SK-N-SH treated with all-trans-retinoic acid at 6 μM for 48 hours (cell line): ENCODE measurements around the gene IMPA2.

Experiments used
- ATAC-seq: fragments of 200-7000 bp; cut with Tn5 transposase; 3 replicates; pipeline ENCODE4 v1.9.1; 2020; ENCODE audit warnings: mild to moderate bottlenecking, moderate library complexity
- BACH2 ChIP-seq: fragments of 250-450 bp; sonication (Bioruptor Pico); IDR thresholded peaks from 2 replicates; pipeline ENCODE4 v1.9.0; 2021; ENCODE audit warnings: mild to moderate bottlenecking, borderline replicate concordance
- CSDC2 ChIP-seq: fragments of 250-450 bp; sonication (Bioruptor Pico); IDR thresholded peaks from 2 replicates; pipeline ENCODE4 v1.5.0; 2020; ENCODE audit warnings: mild to moderate bottlenecking, moderate library complexity
- ESRRG ChIP-seq: fragments of 250-450 bp; sonication (Bioruptor Pico); IDR thresholded peaks from 2 replicates; pipeline ENCODE4 v1.6.1; 2021; ENCODE audit warnings: mild to moderate bottlenecking
- GLIS3 ChIP-seq: fragments of 250-450 bp; sonication (Bioruptor Pico); IDR thresholded peaks from 2 replicates; pipeline ENCODE4 v1.5.0; 2020; ENCODE audit warnings: mild to moderate bottlenecking, moderate library complexity
- ISL1 ChIP-seq: fragments of 250-450 bp; sonication (Bioruptor Pico); IDR thresholded peaks from 2 replicates; pipeline ENCODE4 v2.1.2; 2022; ENCODE audit warnings: mild to moderate bottlenecking, moderate library complexity
- OSR1 ChIP-seq: fragments of 250-450 bp; sonication (Bioruptor Pico); IDR thresholded peaks from 2 replicates; pipeline ENCODE4 v1.8.0; 2022; ENCODE audit warnings: moderate library complexity, mild to moderate bottlenecking, inconsistent platforms
- PPARA ChIP-seq: fragments of 250-450 bp; sonication (Bioruptor Pico); IDR thresholded peaks from 2 replicates; pipeline ENCODE4 v1.5.0; 2020; ENCODE audit warnings: mild to moderate bottlenecking, borderline replicate concordance
- RARB ChIP-seq: fragments of 250-450 bp; sonication (Bioruptor Pico); IDR thresholded peaks from 2 replicates; pipeline ENCODE4 v1.8.0; 2021; ENCODE audit warnings: mild to moderate bottlenecking, moderate library complexity
- SNAI2 ChIP-seq: fragments of 250-450 bp; sonication (Bioruptor Pico); IDR thresholded peaks from 2 replicates; pipeline ENCODE4 v1.5.0; 2020; ENCODE audit warnings: mild to moderate bottlenecking, moderate library complexity
- TCF4 ChIP-seq: fragments of 250-450 bp; sonication (Bioruptor Pico); IDR thresholded peaks from 2 replicates; pipeline ENCODE4 v1.8.0; 2021; ENCODE audit warnings: mild to moderate bottlenecking, moderate library complexity, borderline replicate concordance
- TOX ChIP-seq: fragments of 250-450 bp; sonication (Bioruptor Pico); IDR thresholded peaks from 2 replicates; pipeline ENCODE4 v1.8.0; 2021; ENCODE audit warnings: mild to moderate bottlenecking, moderate library complexity, borderline replicate concordance
- ZFP3 ChIP-seq: fragments of 250-450 bp; sonication (Bioruptor Pico); IDR thresholded peaks from 2 replicates; pipeline ENCODE4 v1.5.0; 2020; ENCODE audit warnings: mild to moderate bottlenecking, moderate library complexity
- ZFP30 ChIP-seq: fragments of 450-650 bp; formaldehyde crosslinking; IDR thresholded peaks from 2 replicates; pipeline ENCODE4 v1.5.0; 2022; ENCODE audit warnings: mild to moderate bottlenecking, moderate library complexity
- ZNF565 ChIP-seq: fragments of 450-650 bp; formaldehyde crosslinking; conservative IDR thresholded peaks from 2 replicates; pipeline ENCODE4 v1.5.0; 2020; ENCODE audit warnings: low read depth, mild to moderate bottlenecking, moderate library complexity
- ZNF70 ChIP-seq: fragments of 450-650 bp; formaldehyde crosslinking; IDR thresholded peaks from 2 replicates; pipeline ENCODE4 v1.5.0; 2020; ENCODE audit warnings: mild to moderate bottlenecking, moderate library complexity
- ZNF8 ChIP-seq: fragments of 450-650 bp; formaldehyde crosslinking; IDR thresholded peaks from 2 replicates; pipeline ENCODE4 v1.5.0; 2020; ENCODE audit warnings: mild to moderate bottlenecking, moderate library complexity
- TF ChIP-seq, protein P1 (sequence below): fragments of 250-450 bp; sonication (Bioruptor Pico); IDR thresholded peaks from 2 replicates; pipeline ENCODE4 v1.8.0; 2020; ENCODE audit warnings: mild to moderate bottlenecking, moderate library complexity, borderline replicate concordance
- TF ChIP-seq, protein P2 (sequence below): fragments of 250-450 bp; sonication (Bioruptor Pico); IDR thresholded peaks from 2 replicates; pipeline ENCODE4 v1.5.0; 2020; ENCODE audit warnings: mild to moderate bottlenecking, moderate library complexity
- TF ChIP-seq, protein P3 (sequence below): fragments of 250-450 bp; sonication (Bioruptor Pico); IDR thresholded peaks from 2 replicates; pipeline ENCODE4 v1.8.0; 2021; ENCODE audit warnings: low read depth, mild to moderate bottlenecking, moderate library complexity, borderline replicate concordance
- TF ChIP-seq, protein P4 (sequence below): fragments of 250-450 bp; sonication (Bioruptor Pico); IDR thresholded peaks from 2 replicates; pipeline ENCODE4 v1.5.1; 2020; ENCODE audit warnings: low read depth, mild to moderate bottlenecking, moderate library complexity

Gene IMPA2

DNA sequence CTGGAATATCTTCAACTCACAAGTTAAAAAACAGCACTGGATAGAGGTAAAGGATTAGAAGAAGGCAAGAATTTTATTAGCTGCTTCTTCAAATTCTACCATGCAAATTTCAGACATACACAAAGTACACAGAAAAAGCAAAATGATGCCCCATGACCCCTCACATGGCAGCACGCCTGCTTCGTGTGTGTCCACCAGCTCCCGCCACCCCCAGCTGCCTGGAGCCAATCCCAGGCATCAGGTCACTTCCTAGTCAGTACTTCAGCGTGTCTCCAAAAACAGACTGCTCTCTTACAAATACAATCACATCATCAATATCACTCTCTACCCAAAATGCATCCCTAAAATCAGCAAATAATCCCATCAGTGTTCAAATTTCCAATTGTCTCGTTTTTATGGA is 35.8 kb downstream of the IMPA2 start:
- TF ChIP-seq ZNF565 (no peak), TOX (CRISPR knock-in tag) (no peak), OSR1 (CRISPR knock-in tag) (no peak), CSDC2 (CRISPR knock-in tag) (no peak), ISL1 (CRISPR knock-in tag) (no peak), GLIS3 (CRISPR knock-in tag) (no peak), ZNF8 (CRISPR knock-in tag) (no peak), BACH2 (CRISPR knock-in tag) (no peak), ZFP30 (no peak), ESRRG (CRISPR knock-in tag) (no peak), PPARA (CRISPR knock-in tag) (no peak), ZNF70 (no peak), TCF4 (CRISPR knock-in tag) (no peak), ZFP3 (no peak), RARB (no peak)
- TF ChIP-seq, protein P1, sequence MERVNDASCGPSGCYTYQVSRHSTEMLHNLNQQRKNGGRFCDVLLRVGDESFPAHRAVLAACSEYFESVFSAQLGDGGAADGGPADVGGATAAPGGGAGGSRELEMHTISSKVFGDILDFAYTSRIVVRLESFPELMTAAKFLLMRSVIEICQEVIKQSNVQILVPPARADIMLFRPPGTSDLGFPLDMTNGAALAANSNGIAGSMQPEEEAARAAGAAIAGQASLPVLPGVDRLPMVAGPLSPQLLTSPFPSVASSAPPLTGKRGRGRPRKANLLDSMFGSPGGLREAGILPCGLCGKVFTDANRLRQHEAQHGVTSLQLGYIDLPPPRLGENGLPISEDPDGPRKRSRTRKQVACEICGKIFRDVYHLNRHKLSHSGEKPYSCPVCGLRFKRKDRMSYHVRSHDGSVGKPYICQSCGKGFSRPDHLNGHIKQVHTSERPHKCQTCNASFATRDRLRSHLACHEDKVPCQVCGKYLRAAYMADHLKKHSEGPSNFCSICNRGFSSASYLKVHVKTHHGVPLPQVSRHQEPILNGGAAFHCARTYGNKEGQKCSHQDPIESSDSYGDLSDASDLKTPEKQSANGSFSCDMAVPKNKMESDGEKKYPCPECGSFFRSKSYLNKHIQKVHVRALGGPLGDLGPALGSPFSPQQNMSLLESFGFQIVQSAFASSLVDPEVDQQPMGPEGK (CRISPR knock-in tag), result no peak
- TF ChIP-seq, protein P2, sequence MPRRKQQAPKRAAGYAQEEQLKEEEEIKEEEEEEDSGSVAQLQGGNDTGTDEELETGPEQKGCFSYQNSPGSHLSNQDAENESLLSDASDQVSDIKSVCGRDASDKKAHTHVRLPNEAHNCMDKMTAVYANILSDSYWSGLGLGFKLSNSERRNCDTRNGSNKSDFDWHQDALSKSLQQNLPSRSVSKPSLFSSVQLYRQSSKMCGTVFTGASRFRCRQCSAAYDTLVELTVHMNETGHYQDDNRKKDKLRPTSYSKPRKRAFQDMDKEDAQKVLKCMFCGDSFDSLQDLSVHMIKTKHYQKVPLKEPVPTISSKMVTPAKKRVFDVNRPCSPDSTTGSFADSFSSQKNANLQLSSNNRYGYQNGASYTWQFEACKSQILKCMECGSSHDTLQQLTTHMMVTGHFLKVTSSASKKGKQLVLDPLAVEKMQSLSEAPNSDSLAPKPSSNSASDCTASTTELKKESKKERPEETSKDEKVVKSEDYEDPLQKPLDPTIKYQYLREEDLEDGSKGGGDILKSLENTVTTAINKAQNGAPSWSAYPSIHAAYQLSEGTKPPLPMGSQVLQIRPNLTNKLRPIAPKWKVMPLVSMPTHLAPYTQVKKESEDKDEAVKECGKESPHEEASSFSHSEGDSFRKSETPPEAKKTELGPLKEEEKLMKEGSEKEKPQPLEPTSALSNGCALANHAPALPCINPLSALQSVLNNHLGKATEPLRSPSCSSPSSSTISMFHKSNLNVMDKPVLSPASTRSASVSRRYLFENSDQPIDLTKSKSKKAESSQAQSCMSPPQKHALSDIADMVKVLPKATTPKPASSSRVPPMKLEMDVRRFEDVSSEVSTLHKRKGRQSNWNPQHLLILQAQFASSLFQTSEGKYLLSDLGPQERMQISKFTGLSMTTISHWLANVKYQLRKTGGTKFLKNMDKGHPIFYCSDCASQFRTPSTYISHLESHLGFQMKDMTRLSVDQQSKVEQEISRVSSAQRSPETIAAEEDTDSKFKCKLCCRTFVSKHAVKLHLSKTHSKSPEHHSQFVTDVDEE (CRISPR knock-in tag), result no peak
- TF ChIP-seq, protein P3, sequence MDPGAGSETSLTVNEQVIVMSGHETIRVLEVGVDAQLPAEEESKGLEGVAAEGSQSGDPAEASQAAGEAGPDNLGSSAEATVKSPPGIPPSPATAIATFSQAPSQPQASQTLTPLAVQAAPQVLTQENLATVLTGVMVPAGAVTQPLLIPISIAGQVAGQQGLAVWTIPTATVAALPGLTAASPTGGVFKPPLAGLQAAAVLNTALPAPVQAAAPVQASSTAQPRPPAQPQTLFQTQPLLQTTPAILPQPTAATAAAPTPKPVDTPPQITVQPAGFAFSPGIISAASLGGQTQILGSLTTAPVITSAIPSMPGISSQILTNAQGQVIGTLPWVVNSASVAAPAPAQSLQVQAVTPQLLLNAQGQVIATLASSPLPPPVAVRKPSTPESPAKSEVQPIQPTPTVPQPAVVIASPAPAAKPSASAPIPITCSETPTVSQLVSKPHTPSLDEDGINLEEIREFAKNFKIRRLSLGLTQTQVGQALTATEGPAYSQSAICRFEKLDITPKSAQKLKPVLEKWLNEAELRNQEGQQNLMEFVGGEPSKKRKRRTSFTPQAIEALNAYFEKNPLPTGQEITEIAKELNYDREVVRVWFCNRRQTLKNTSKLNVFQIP (CRISPR knock-in tag), result no peak
- TF ChIP-seq, protein P4, sequence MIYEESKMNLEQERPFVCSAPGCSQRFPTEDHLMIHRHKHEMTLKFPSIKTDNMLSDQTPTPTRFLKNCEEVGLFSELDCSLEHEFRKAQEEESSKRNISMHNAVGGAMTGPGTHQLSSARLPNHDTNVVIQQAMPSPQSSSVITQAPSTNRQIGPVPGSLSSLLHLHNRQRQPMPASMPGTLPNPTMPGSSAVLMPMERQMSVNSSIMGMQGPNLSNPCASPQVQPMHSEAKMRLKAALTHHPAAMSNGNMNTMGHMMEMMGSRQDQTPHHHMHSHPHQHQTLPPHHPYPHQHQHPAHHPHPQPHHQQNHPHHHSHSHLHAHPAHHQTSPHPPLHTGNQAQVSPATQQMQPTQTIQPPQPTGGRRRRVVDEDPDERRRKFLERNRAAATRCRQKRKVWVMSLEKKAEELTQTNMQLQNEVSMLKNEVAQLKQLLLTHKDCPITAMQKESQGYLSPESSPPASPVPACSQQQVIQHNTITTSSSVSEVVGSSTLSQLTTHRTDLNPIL, result no peak
- ATAC-seq, result no peak

DNA sequence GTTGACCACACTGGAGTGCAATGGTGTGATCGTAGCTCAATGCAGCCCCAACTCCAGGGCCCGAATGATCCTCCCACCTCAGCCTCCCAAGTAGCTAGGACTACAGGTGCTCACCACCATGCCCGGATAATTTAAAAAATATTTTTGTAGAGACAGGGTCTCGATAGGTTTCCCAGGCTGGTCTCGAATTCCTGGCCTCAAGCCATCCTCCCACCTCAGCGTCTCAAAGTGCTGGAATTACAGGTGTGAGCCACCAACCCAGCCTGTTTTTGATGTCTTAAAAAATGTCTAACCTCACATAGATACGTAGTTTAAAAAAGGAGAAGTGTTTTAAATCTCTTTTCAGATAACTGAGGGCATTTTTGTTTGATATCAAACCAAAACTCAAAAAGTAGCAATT is 37.6 kb downstream of the IMPA2 start:
- no peak for TF ChIP-seq GLIS3 (CRISPR knock-in tag)
- no peak for TF ChIP-seq TOX (CRISPR knock-in tag)
- no peak for TF ChIP-seq RARB
- no peak for TF ChIP-seq BACH2 (CRISPR knock-in tag)
- no peak for TF ChIP-seq SNAI2 (CRISPR knock-in tag)
- TF ChIP-seq ZNF8 (CRISPR knock-in tag), result no peak
- TF ChIP-seq, protein P4, result no peak
- TF ChIP-seq, protein P2 (CRISPR knock-in tag), result no peak
- TF ChIP-seq ZFP30, result no peak
- TF ChIP-seq, protein P3 (CRISPR knock-in tag), result no peak
- no peak for TF ChIP-seq OSR1 (CRISPR knock-in tag)
- TF ChIP-seq ESRRG (CRISPR knock-in tag), result no peak
- TF ChIP-seq, all 23 proteins: peak for 0
- no peak for ATAC-seq
